Measurements from ENCODE around the gene HMCN2. TPM values are rescaled to one million over a fixed set of nuclear protein-coding genes. Genes with fewer than 3 reads are reported as not detected.
A peak's percentile ranks its signal among the peaks of the same experiment; 100 is the strongest.
"Not testable (repeated sequence)": the region's sequence is repeated elsewhere in the genome, so short reads cannot be mapped to it uniquely, and the experiment has no call there.

HMCN2 gene
- total RNA-seq, 1 donor from 2014 or later = 3.3 TPM

- ATAC-seq = no peak
- no peak for DNase-seq (ENCODE audit: low spot score)
- intact Hi-C loops (cut with DNase I) = no loop called here
Measured at GRCh38 chr9:130429381-130429780, 163.8 kb downstream of the HMCN2 start.

- intact Hi-C loops (cut with DNase I) = no loop called here
- ATAC-seq (no peak), DNase-seq (ENCODE audit: low spot score) (no peak)
Measured at GRCh38 chr9:130429831-130430230, 164.3 kb downstream of the HMCN2 start.

GRCh38 chr9:130430232-130430631 is 164.7 kb downstream of the HMCN2 start:
- no peak for DNase-seq (ENCODE audit: low spot score)
- ATAC-seq = no peak
- intact Hi-C loops (cut with DNase I) = no loop called here

GRCh38 chr9:130430734-130431535 is 165.4 kb downstream of the HMCN2 start:
- ATAC-seq = no peak
- no peak for DNase-seq (ENCODE audit: low spot score)
- intact Hi-C loops (cut with DNase I) = no loop called here

GRCh38 chr9:130431536-130432303 is 166.2 kb downstream of the HMCN2 start:
- intact Hi-C loops (cut with DNase I) = no loop called here
- DNase-seq (ENCODE audit: low spot score) (no peak), ATAC-seq (no peak)

GRCh38 chr9:130432362-130432761 is 166.8 kb downstream of the HMCN2 start:
- intact Hi-C loops (cut with DNase I) = no loop called here
- DNase-seq (ENCODE audit: low spot score) = no peak
- no peak for ATAC-seq

- intact Hi-C loops (cut with DNase I) = no loop called here
- ATAC-seq = peak; percentile 4
- peak; percentile 53 for DNase-seq (ENCODE audit: low spot score)
Measured at GRCh38 chr9:130432796-130433167, 167.2 kb downstream of the HMCN2 start.

GRCh38 chr9:130433168-130433946 is 167.8 kb downstream of the HMCN2 start:
- peak; percentile 77 for ATAC-seq
- intact Hi-C loops (cut with DNase I) = no loop called here
- no peak for DNase-seq (ENCODE audit: low spot score)

- DNase-seq (ENCODE audit: low spot score) = no peak
- ATAC-seq = no peak
- intact Hi-C loops (cut with DNase I) = no loop called here
Measured at GRCh38 chr9:130433947-130434262, 168.3 kb downstream of the HMCN2 start.

GRCh38 chr9:130434656-130435055 is 169.1 kb downstream of the HMCN2 start:
- ATAC-seq; DNase-seq (ENCODE audit: low spot score); intact Hi-C loops (cut with DNase I): not testable (repeated sequence)

GRCh38 chr9:130437011-130437789 is 171.6 kb downstream of the HMCN2 start:
- DNase-seq (ENCODE audit: low spot score) = no peak
- intact Hi-C loops (cut with DNase I) = no loop called here
- ATAC-seq = no peak

GRCh38 chr9:130438382-130438981 is 172.9 kb downstream of the HMCN2 start:
- ATAC-seq = peak; percentile 31
- intact Hi-C loops (cut with DNase I) = no loop called here
- DNase-seq (ENCODE audit: low spot score) = no peak

GRCh38 chr9:130441031-130441430 is 175.5 kb downstream of the HMCN2 start:
- intact Hi-C loops (cut with DNase I) = no loop called here
- DNase-seq (ENCODE audit: low spot score) (no peak), ATAC-seq (no peak)

GRCh38 chr9:130442746-130443455 is 177.3 kb downstream of the HMCN2 start:
- DNase-seq (ENCODE audit: low spot score) (no peak), ATAC-seq (no peak)
- intact Hi-C loops (cut with DNase I) = no loop called here

GRCh38 chr9:130443456-130443801 is 177.9 kb downstream of the HMCN2 start:
- no peak for DNase-seq (ENCODE audit: low spot score)
- no peak for ATAC-seq
- intact Hi-C loops (cut with DNase I) = no loop called here

GRCh38 chr9:130443840-130444492 is 178.4 kb downstream of the HMCN2 start:
- ATAC-seq (peak; percentile 32), DNase-seq (ENCODE audit: low spot score) (no peak)
- intact Hi-C loops (cut with DNase I) = no loop called here

GRCh38 chr9:130444565-130445221 is 179.1 kb downstream of the HMCN2 start, which contains the start of gene ASS1:
TSS of gene ASS1 (plus strand) at chr9:130444961. CDS start at chr9:130452229, 7,268 bp downstream.
- ATAC-seq (peak; percentile 45), DNase-seq (ENCODE audit: low spot score) (no peak)
- intact Hi-C loops (cut with DNase I) = no loop called here

All from sciatic nerve (tissue), 2 donors.